HG03457 (cell line): ENCODE results near the gene STRBP.

Experiments used
- ATAC-seq: cut with Tn5 transposase; IDR thresholded peaks from one replicate; pipeline ENCODE4 v1.9.1; 2021; ENCODE audit warnings: moderate number of reproducible peaks; ENCODE audit not compliant: unreplicated experiment

The STRBP gene

GRCh38 chr9:123104807-123105206 is 163.6 kb downstream of the STRBP start:
- no peak for ATAC-seq

GRCh38 chr9:123102375-123103113 is 165.8 kb downstream of the STRBP start:
- ATAC-seq = no peak

GRCh38 chr9:123099548-123099947 is 168.8 kb downstream of the STRBP start:
- ATAC-seq = no peak

GRCh38 chr9:123099042-123099441 is 169.3 kb downstream of the STRBP start:
- ATAC-seq = no peak

GRCh38 chr9:123098096-123098459 is 170.3 kb downstream of the STRBP start:
- no peak for ATAC-seq

GRCh38 chr9:123097430-123098095 is 170.8 kb downstream of the STRBP start:
- no peak for ATAC-seq

- no peak for ATAC-seq
Measured at GRCh38 chr9:123096987-123097386, 171.4 kb downstream of the STRBP start.

GRCh38 chr9:123093141-123093540 is 175.2 kb downstream of the STRBP start:
- no peak for ATAC-seq

GRCh38 chr9:123091459-123091858 is 176.9 kb downstream of the STRBP start:
- ATAC-seq = no peak

- ATAC-seq = no peak
Measured at GRCh38 chr9:123090956-123091355, 177.4 kb downstream of the STRBP start.

GRCh38 chr9:123090198-123090896 is 178.0 kb downstream of the STRBP start:
- no peak for ATAC-seq

- ATAC-seq = no peak
Measured at GRCh38 chr9:123089790-123090189, 178.6 kb downstream of the STRBP start.

- no peak for ATAC-seq
Measured at GRCh38 chr9:123089040-123089439, 179.3 kb downstream of the STRBP start.

- ATAC-seq = no peak
Measured at GRCh38 chr9:123087359-123087888, 181.0 kb downstream of the STRBP start.

GRCh38 chr9:123085916-123086315 is 182.5 kb downstream of the STRBP start:
- ATAC-seq = no peak

GRCh38 chr9:123084256-123084655 is 184.1 kb downstream of the STRBP start:
- ATAC-seq = no peak

GRCh38 chr9:123083680-123084079 is 184.7 kb downstream of the STRBP start:
- no peak for ATAC-seq

- ATAC-seq = no peak
Measured at GRCh38 chr9:123081824-123082223, 186.6 kb downstream of the STRBP start.

- no peak for ATAC-seq
Measured at GRCh38 chr9:123080444-123080843, 187.9 kb downstream of the STRBP start.

GRCh38 chr9:123074628-123075027 is 193.8 kb downstream of the STRBP start:
- ATAC-seq = no peak

GRCh38 chr9:123073991-123074422 is 194.4 kb downstream of the STRBP start:
- ATAC-seq = no peak

GRCh38 chr9:123073441-123073840 is 194.9 kb downstream of the STRBP start:
- no peak for ATAC-seq
